Breast epithelium (tissue), 3 donors: Measurements from ENCODE around the gene TSPAN4.

Experiments
- CTCF ChIP-seq, 3 donors: fragments of 450-650 bp; IDR thresholded peaks; one replicate each; pipeline ENCODE4 v1.5.1; 2016 to 2017; ENCODE audit warnings: antibody characterized with exemption in 3 of 3, mild to moderate bottlenecking in 3 of 3, moderate library complexity in 3 of 3
- POLR2AphosphoS5 ChIP-seq, 3 donors: sonication (generic); formaldehyde crosslinking; IDR thresholded peaks; one replicate each; pipeline ENCODE4 v1.6.1; 2017; ENCODE audit warnings: antibody characterized with exemption in 3 of 3

GRCh38 chr11:846496-847098, 3.9 kb downstream of the TSPAN4 start:
- TF ChIP-seq CTCF (IDR thresholded peaks at IDR 0.05) (no peak), POLR2AphosphoS5 (IDR thresholded peaks at IDR 0.05) (no peak)
